ENCODE data around the gene CDK14.

Gene CDK14

GRCh38 chr7:90977056-90977455 is 380.9 kb downstream of the CDK14 start:
- DNase-seq = no peak

DNA sequence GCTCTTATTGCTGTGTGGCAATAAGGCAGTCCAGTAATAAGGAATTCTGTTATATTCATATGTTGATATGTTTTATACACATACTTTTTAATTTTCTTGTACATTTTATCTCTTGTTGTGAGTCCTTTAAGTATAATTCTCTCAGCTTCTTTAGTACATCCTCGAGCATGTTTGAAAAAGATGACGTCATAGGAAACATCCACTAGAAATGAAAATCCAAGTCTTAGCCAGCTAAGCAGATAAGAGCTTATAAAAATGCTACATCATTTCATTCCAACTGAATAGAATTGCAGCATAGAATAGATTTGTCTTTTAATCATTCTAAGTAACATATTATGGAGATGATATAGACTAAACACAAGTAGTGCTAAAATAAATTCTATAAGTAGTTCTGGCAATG is 384.4 kb downstream of the CDK14 start:
- DNase-seq = no peak

DNA sequence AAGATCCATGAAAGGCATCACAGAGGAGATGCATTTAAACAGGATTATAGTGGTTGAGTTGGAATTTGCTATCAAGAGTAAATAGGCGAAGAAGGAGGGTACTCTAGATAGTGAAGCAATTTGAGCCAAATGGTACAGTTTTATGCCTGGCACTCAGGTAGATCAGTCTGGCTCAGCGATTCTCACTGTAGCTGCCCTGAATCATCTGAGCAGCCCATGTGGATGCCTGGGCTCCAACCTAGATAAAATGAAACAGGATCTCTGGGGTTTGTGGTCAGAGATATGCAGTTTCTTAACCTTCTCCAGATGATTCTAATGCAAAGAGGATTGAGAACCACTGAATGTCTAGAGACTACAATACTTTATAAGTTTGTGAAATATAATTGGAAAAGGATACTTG is 386.1 kb downstream of the CDK14 start:
- DNase-seq = no peak

DNA sequence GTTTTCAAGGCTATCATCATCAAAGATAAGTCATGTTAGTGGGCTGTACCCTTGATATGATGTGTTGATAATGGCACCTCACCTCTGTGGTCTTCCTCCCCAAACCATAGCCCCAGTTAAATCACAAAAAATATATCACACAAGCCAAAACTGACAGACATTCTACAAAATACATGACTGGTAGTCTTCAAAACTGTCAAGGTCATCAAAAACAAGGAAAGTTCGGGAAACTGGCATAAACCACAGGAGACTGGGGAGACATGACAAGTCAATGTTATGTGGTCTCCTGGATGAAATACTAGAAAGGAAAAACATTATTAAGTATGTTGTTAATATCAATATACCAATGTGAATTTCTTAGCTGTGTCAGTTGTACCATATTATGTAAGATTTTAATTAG is 388.6 kb downstream of the CDK14 start:
- DNase-seq = no peak

GRCh38 chr7:90988516-90988915 is 392.4 kb downstream of the CDK14 start:
- peak; percentile 87 for DNase-seq

- peak; percentile 78 for DNase-seq
Observed at GRCh38 chr7:90988996-90989765, 393.1 kb downstream of the CDK14 start.

- DNase-seq = no peak
Observed at GRCh38 chr7:90994121-90994520, 398.0 kb downstream of the CDK14 start.

- DNase-seq = no peak
Observed at GRCh38 chr7:90994601-90995000, 398.5 kb downstream of the CDK14 start.

- DNase-seq = no peak
Observed at GRCh38 chr7:90995996-90996395, 399.9 kb downstream of the CDK14 start.

GRCh38 chr7:90999989-91000979 is 404.2 kb downstream of the CDK14 start:
- no peak for DNase-seq

DNA sequence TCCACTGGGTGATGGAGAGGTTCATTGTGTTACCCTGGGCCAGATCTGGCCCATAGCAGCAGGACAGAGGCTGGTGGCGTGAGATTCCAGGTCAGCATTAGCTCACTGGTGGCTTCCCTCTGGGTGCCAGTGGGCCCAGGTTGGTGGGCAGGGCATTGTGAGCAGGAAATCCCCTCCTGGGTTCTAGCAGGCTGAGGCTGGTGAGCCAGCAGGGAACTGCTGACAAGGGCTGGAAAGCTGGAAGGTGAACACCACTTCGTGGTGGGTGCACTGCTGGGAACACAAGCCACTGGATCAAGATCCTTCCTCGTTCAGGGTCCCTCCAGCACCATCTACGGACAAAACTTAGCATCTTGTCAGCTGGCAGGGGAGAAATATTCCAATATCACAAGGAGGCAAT is 408.9 kb downstream of the CDK14 start:
- DNase-seq = no peak

- DNase-seq = no peak
Observed at GRCh38 chr7:91005841-91006240, 409.7 kb downstream of the CDK14 start.

- DNase-seq = no peak
Observed at GRCh38 chr7:91007371-91007770, 411.2 kb downstream of the CDK14 start.

- no peak for DNase-seq
Observed at GRCh38 chr7:91013078-91013477, 417.0 kb downstream of the CDK14 start.

DNA sequence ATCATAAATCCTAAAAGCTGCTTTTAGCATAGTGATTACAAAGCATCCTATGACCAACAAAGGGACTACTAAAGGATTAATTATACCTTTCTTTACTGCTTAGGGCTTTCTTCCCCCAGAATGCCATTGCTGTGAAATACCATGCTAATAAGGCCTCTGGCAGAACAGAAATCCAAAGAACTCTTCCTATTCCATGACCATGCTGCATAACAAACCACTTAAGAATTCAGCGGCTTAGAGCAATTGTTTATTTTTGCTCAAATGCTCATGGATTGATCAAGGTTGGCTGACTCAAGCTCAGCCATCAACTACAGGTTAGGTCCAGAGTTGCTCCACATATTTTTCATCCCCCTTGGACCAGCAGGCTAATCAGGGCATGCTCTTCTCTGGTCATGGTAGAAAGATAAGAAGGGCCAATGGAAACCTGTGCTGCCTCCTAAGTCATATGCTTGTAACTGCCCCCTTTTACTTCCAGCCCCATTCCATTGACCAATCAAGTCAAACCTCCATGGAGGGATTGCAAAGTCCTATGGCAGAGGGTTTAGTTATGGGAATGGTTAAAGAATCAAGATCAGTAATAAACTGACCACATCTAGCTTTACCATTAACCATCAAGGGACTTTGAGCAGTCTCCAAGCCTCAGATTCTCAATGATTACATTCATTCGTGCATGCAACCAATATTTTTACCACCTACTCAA is 423.7 kb downstream of the CDK14 start:
- no peak for DNase-seq

GRCh38 chr7:91020636-91021385 is 424.7 kb downstream of the CDK14 start:
- no peak for DNase-seq

GRCh38 chr7:91021956-91022355 is 425.8 kb downstream of the CDK14 start:
- no peak for DNase-seq

GRCh38 chr7:91025906-91026390 is 429.8 kb downstream of the CDK14 start:
- no peak for DNase-seq

DNA sequence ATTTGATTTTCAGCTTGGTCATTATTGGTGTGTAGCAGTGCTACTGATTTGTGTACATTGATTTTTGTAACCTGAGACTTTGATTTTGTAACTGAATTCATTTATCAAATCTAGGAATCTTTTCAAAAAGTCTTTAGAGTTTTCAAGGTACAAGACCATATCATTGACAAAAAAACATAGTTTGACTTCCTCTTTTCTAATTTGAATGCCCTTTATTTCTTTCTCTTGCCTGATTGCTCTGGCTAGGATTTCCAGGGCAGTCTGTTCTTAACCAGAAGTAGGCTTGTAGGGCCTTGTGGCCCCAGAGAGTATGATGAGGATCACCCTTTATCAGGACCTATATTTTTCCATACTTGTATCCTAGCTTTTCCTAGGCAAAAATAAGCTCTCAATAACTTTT is 433.6 kb downstream of the CDK14 start:
- DNase-seq = no peak

GRCh38 chr7:91030680-91031380 is 434.7 kb downstream of the CDK14 start:
- no peak for DNase-seq

- peak; percentile 41 for DNase-seq
Observed at GRCh38 chr7:91031757-91032156, 435.6 kb downstream of the CDK14 start.

DNA sequence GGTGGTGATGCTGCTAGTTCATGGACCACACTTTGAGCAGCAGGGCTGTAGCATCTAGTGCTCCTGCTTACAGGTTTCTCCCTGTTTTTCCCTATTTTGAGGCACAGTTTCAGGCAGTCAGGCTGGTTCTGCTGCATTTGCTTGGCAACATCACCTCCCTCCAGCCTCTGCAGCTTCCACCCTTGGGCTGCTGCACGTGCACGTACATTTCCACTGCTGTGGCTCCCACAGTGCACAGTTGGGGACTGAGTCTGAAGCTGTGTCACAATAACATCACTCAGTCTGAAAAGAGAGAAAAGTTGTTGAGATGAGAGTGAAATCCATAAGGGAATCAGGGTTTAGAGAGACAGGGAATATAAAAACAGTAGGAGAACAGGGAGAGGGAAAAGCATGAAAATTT is 437.5 kb downstream of the CDK14 start:
- no peak for DNase-seq

All from SHP77 treated with DMSO at 0.1 percent for 48 hours (cell line).